ENCODE data around the gene EFEMP1. TPM values are rescaled to one million over a fixed set of nuclear protein-coding genes. Genes with fewer than 3 reads are reported as not detected.

The EFEMP1 gene
- total and polyA plus RNA-seq, 10 donors = 9.8 to 155 (median 43.0) TPM

GRCh38 chr2:55907686-55908085, 15.9 kb downstream of the EFEMP1 start:
- 34 to 56% (median 45%) methylated on average over 3 of the region's 3 CpGs for WGBS, 5 donors
- Histone ChIP-seq H3K4me3 (no peak overlapping the region), H3K4me1 (no peaks in the 10 kb centered on the region), H3K27ac (no peak overlapping the region), H3K36me3 (no peaks in the 10 kb centered on the region), H3K9me3 (peaks cover 0 to 16% (median 10%) of the 10 kb centered on the region in 8 donors), H3K27me3 (replicated peaks in 1 of 7) (no peaks in the 10 kb centered on the region)
- DNase-seq = no peak
- intact Hi-C loops (cut with DNase I; ENCODE audit: low total_unique reads) = no loop called here
- no peak for TF ChIP-seq CTCF (IDR thresholded peaks at IDR 0.05 in 8 of 11, conservative IDR thresholded peaks at IDR 0.05 in 3 of 11)
- TF ChIP-seq POLR2A (IDR thresholded peaks at IDR 0.05) = no peak
- TF ChIP-seq POLR2AphosphoS5 (IDR thresholded peaks at IDR 0.05) = no peak

GRCh38 chr2:55906993-55907392, 16.6 kb downstream of the EFEMP1 start:
- no peak for TF ChIP-seq POLR2AphosphoS5 (IDR thresholded peaks at IDR 0.05)
- no peaks in the 10 kb centered on the region for H3K4me1 ChIP-seq
- H3K36me3 ChIP-seq = no peaks in the 10 kb centered on the region
- intact Hi-C loops (cut with DNase I; ENCODE audit: low total_unique reads) = no loop called here
- 77 to 88% (median 81%) methylated on average over 1 of the region's 1 CpG for WGBS, 5 donors
- no peak overlapping the region for H3K4me3 ChIP-seq
- DNase-seq = no peak
- peaks cover 0 to 16% (median 10%) of the 10 kb centered on the region in 8 donors for H3K9me3 ChIP-seq
- H3K27ac ChIP-seq = no peak overlapping the region
- H3K27me3 ChIP-seq (replicated peaks in 1 of 7) = no peaks in the 10 kb centered on the region

GRCh38 chr2:55903727-55904126, 19.9 kb downstream of the EFEMP1 start:
- no peak overlapping the region for H3K4me3 ChIP-seq
- H3K9me3 ChIP-seq = peaks cover 0 to 16% (median 10%) of the 10 kb centered on the region in 8 donors
- no peaks in the 10 kb centered on the region for H3K4me1 ChIP-seq
- no peak overlapping the region for H3K27ac ChIP-seq
- TF ChIP-seq POLR2AphosphoS5 (IDR thresholded peaks at IDR 0.05) = no peak
- no peak for TF ChIP-seq CTCF (IDR thresholded peaks at IDR 0.05 in 8 of 11, conservative IDR thresholded peaks at IDR 0.05 in 3 of 11)
- TF ChIP-seq POLR2A (IDR thresholded peaks at IDR 0.05) = no peak
- no peak for DNase-seq
- intact Hi-C loops (cut with DNase I; ENCODE audit: low total_unique reads) = no loop called here
- H3K27me3 ChIP-seq (replicated peaks in 1 of 7) = no peaks in the 10 kb centered on the region
- H3K36me3 ChIP-seq = no peaks in the 10 kb centered on the region
- WGBS, 5 donors = 85 to 98% (median 94%) methylated on average over 2 of the region's 2 CpGs

GRCh38 chr2:55902971-55903370, 20.6 kb downstream of the EFEMP1 start:
- no peak for DNase-seq
- Histone ChIP-seq H3K27me3 (replicated peaks in 1 of 7) (no peaks in the 10 kb centered on the region), H3K9me3 (peaks cover 0 to 16% (median 10%) of the 10 kb centered on the region in 8 donors), H3K4me3 (no peak overlapping the region), H3K4me1 (no peaks in the 10 kb centered on the region), H3K36me3 (no peaks in the 10 kb centered on the region), H3K27ac (no peak overlapping the region)
- no peak for TF ChIP-seq POLR2A (IDR thresholded peaks at IDR 0.05)
- TF ChIP-seq POLR2AphosphoS5 (IDR thresholded peaks at IDR 0.05) = no peak
- no peak for TF ChIP-seq CTCF (IDR thresholded peaks at IDR 0.05 in 8 of 11, conservative IDR thresholded peaks at IDR 0.05 in 3 of 11)
- intact Hi-C loops (cut with DNase I; ENCODE audit: low total_unique reads) = no loop called here

GRCh38 chr2:55902429-55902828, 21.2 kb downstream of the EFEMP1 start:
- no peaks in the 10 kb centered on the region for H3K36me3 ChIP-seq
- H3K27me3 ChIP-seq (replicated peaks in 1 of 7) = no peaks in the 10 kb centered on the region
- intact Hi-C loops (cut with DNase I; ENCODE audit: low total_unique reads) = no loop called here
- 56 to 85% (median 68%) methylated on average over 3 of the region's 3 CpGs for WGBS, 5 donors
- TF ChIP-seq CTCF (IDR thresholded peaks at IDR 0.05 in 8 of 11, conservative IDR thresholded peaks at IDR 0.05 in 3 of 11) = no peak
- no peak for TF ChIP-seq POLR2A (IDR thresholded peaks at IDR 0.05)
- no peak for TF ChIP-seq POLR2AphosphoS5 (IDR thresholded peaks at IDR 0.05)
- peaks cover 0 to 16% (median 10%) of the 10 kb centered on the region in 8 donors for H3K9me3 ChIP-seq
- H3K4me1 ChIP-seq = no peaks in the 10 kb centered on the region
- H3K4me3 ChIP-seq = no peak overlapping the region
- DNase-seq = no peak
- H3K27ac ChIP-seq = no peak overlapping the region
